SU-DHL-6 (cell line): ENCODE results near the gene ZNF20.
A peak's percentile ranks its signal among the peaks of the same experiment; 100 is the strongest.

Experiments
- H2AFZ ChIP-seq: fragments of 200-600 bp; sonication (generic); 2 replicates; pipeline ENCODE4 v1.6.1; 2014; ENCODE audit warnings: low read depth, mild to moderate bottlenecking, moderate library complexity, mixed read lengths, antibody characterized with exemption, low read length; ENCODE audit not compliant: severe bottlenecking
- H3F3A ChIP-seq: fragments of 200-600 bp; shearing (Covaris generic); 2 replicates; pipeline ENCODE4 v1.6.0; 2016; ENCODE audit warnings: antibody characterized with exemption, mild to moderate bottlenecking; ENCODE audit not compliant: insufficient read depth
- H3K27ac ChIP-seq: fragments of 200-600 bp; sonication (generic); 2 replicates; pipeline ENCODE4 v1.5.1; 2016; ENCODE audit warnings: low read depth, mild to moderate bottlenecking, low read length, moderate library complexity, mixed read lengths
- H3K27me3 ChIP-seq: fragments of 200-600 bp; sonication (generic), shearing (Covaris generic); 2 replicates; pipeline ENCODE4 v1.6.0; 2014; ENCODE audit warnings: mild to moderate bottlenecking, low read length
- H3K36me3 ChIP-seq: fragments of 200-600 bp; sonication (generic); 2 replicates; pipeline ENCODE4 v1.6.1; 2014; ENCODE audit warnings: mild to moderate bottlenecking, low read length, mixed read lengths
- H3K4me2 ChIP-seq: fragments of 300-600, 200-600 bp; shearing (Covaris generic), sonication (generic); 2 replicates; pipeline ENCODE4 v1.6.0; 2014; ENCODE audit warnings: low read length, low read depth, mild to moderate bottlenecking; ENCODE audit not compliant: poor library complexity, severe bottlenecking
- H3K4me3 ChIP-seq: fragments of 200-600 bp; sonication (generic); 2 replicates; pipeline ENCODE4 v1.5.1; 2014; ENCODE audit warnings: antibody characterized with exemption, low read length, mild to moderate bottlenecking, mixed read lengths; ENCODE audit not compliant: insufficient read depth, poor library complexity, severe bottlenecking
- H3K79me2 ChIP-seq: fragments of 200-600 bp; sonication (generic); 2 replicates; pipeline ENCODE4 v1.6.1; 2014; ENCODE audit warnings: mild to moderate bottlenecking, low read length, moderate library complexity; ENCODE audit not compliant: insufficient read depth
- H3K9ac ChIP-seq: fragments of 200-600 bp; sonication (generic); 2 replicates; pipeline ENCODE4 v1.7.0; 2014; ENCODE audit warnings: mild to moderate bottlenecking, low read length
- H3K9me2 ChIP-seq: fragments of 200-600 bp; sonication (generic); replicated peaks from 2 replicates; pipeline ENCODE4 v1.6.1; 2014; ENCODE audit warnings: low read length; ENCODE audit not compliant: insufficient read depth
- H3K9me3 ChIP-seq: fragments of 200-600 bp; sonication (generic); 2 replicates; pipeline ENCODE4 v1.6.1; 2014; ENCODE audit warnings: low read length, mixed read lengths; ENCODE audit not compliant: insufficient read depth
- H4K20me1 ChIP-seq: fragments of 200-600 bp; sonication (generic); 2 replicates; pipeline ENCODE4 v1.6.1; 2014; ENCODE audit warnings: low read depth, mild to moderate bottlenecking, antibody characterized with exemption, low read length, moderate library complexity, mixed read lengths
- EZH2phosphoT487 ChIP-seq: fragments of 200-600 bp; sonication (generic), shearing (Covaris generic); conservative IDR thresholded peaks from 2 replicates; pipeline ENCODE4 v1.6.1; 2018; ENCODE audit warnings: mild to moderate bottlenecking, antibody characterized with exemption, low read length, moderate library complexity, mixed read lengths
- TF ChIP-seq, protein P1 (sequence below): fragments of 200-600 bp; sonication (generic); IDR thresholded peaks from one replicate; pipeline ENCODE4 v1.5.1; 2017; ENCODE audit warnings: antibody characterized with exemption, mild to moderate bottlenecking, low read length, moderate library complexity; ENCODE audit not compliant: insufficient read depth, poor library complexity, severe bottlenecking

ZNF20 gene

DNA sequence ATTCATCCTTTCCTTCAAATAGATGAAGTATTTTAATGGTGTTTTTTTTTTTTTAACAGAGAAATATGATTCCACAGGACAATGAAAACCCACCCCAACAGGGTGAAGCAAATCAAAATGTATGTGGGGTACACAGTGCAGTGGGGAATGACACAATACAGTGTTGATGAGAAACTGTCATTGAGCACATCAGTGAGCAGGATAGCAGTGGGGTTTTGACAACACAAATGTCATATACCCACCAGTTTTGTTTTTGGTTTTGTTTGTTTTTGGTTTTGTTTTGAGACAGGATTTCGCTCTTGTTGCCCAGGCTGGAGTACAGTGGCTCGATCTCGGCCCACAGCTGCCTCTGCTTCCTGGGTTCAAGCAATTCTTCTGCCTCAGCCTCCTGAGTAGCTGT is 46.4 kb downstream of the ZNF20 start:
- Histone ChIP-seq H3K9ac (no peak overlapping the region), H3F3A (no peaks in the 10 kb centered on the region), H3K9me2 (no peaks in the 10 kb centered on the region), H3K79me2 (no peaks in the 10 kb centered on the region), H3K4me2 (no peak overlapping the region), H3K36me3 (no peaks in the 10 kb centered on the region), H3K27ac (no peak overlapping the region), H2AFZ (no peak overlapping the region), H4K20me1 (no peaks in the 10 kb centered on the region), H3K27me3 (no peaks in the 10 kb centered on the region), H3K9me3 (no peaks in the 10 kb centered on the region), H3K4me3 (no peak overlapping the region)
- no peak for TF ChIP-seq EZH2phosphoT487
- TF ChIP-seq, protein P1, sequence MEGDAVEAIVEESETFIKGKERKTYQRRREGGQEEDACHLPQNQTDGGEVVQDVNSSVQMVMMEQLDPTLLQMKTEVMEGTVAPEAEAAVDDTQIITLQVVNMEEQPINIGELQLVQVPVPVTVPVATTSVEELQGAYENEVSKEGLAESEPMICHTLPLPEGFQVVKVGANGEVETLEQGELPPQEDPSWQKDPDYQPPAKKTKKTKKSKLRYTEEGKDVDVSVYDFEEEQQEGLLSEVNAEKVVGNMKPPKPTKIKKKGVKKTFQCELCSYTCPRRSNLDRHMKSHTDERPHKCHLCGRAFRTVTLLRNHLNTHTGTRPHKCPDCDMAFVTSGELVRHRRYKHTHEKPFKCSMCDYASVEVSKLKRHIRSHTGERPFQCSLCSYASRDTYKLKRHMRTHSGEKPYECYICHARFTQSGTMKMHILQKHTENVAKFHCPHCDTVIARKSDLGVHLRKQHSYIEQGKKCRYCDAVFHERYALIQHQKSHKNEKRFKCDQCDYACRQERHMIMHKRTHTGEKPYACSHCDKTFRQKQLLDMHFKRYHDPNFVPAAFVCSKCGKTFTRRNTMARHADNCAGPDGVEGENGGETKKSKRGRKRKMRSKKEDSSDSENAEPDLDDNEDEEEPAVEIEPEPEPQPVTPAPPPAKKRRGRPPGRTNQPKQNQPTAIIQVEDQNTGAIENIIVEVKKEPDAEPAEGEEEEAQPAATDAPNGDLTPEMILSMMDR: no peak

DNA sequence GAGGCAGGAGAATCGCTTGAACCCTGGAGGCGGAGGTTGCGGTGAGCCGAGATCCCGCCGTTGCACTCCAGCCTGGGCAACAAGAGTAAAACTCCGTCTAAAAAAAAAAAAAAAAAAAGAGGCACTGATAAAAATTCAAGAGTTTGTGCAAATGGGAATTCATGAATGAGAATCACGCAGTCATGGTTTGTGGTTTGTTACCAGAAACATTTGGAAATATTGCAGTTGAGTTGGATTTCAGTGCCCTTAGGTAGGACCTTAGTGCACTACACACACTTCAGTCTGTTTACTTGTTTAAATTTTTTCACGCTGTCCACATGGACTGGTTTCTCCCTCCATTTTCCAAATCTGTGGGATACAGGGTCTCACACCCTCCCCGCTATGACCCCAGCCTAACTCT is 47.2 kb downstream of the ZNF20 start:
- TF ChIP-seq EZH2phosphoT487: no peak
- TF ChIP-seq, protein P1: no peak
- H3K27ac ChIP-seq: no peak overlapping the region
- H3K27me3 ChIP-seq: no peaks in the 10 kb centered on the region
- peak overlapping the region; percentile 84 for H3K4me3 ChIP-seq
- no peaks in the 10 kb centered on the region for H3K9me3 ChIP-seq
- H4K20me1 ChIP-seq: no peaks in the 10 kb centered on the region
- H3K9ac ChIP-seq: peak overlapping the region; percentile 78; the same call in 1 of the 2 replicates
- H3K79me2 ChIP-seq: no peaks in the 10 kb centered on the region
- H3F3A ChIP-seq: no peaks in the 10 kb centered on the region
- no peaks in the 10 kb centered on the region for H3K9me2 ChIP-seq
- peak overlapping the region; percentile 64 for H3K4me2 ChIP-seq
- no peak overlapping the region for H2AFZ ChIP-seq
- H3K36me3 ChIP-seq: no peaks in the 10 kb centered on the region

DNA sequence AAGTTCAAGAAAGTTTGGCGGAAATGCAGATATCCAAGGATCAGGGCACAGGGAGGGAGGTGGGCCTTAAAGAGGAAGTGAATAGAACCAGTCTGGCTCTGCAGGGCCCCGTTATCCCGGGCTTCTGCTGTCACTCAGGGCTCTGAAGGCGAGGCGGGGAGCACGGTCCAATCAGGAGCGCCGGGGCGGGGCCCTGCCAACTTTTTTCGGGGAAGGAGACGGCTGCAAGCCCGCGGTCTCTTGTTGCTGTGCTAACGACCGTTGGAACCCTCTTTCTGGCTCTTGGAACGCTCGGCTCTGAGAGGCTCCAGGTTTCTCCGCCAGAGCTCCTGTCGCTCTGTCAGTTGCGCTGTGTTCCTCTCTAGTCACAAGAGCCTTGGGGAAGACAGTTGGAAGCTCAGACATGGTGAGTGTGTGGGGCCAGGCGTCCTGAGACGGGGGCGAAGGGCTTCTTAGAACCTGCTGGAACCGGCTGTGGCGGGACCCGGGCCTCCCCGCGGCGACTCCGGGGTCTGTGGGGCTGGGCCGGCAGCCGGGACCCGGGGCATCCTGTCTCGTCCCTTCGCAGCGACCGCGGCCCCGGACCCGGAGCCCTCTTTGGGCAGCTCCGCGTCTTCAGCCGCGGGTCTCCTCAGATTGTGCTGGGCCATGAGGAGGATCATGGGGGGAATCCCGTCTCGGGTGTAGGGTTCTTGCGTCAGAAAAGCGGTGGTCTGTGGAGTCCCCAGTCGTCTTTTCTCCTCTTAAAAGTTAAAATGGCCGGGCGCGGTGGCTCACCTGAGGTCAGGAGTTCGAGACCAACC is 47.9 kb downstream of the ZNF20 start:
- H3K9me2 ChIP-seq: no peaks in the 10 kb centered on the region
- peak overlapping the region; percentile 51 for H3K27ac ChIP-seq
- peak overlapping the region; percentile 78 for H3K9ac ChIP-seq
- H2AFZ ChIP-seq: peak overlapping the region; percentile 99
- H3F3A ChIP-seq: no peaks in the 10 kb centered on the region
- no peaks in the 10 kb centered on the region for H3K79me2 ChIP-seq
- peak overlapping the region; percentile 64 for H3K4me2 ChIP-seq
- no peaks in the 10 kb centered on the region for H4K20me1 ChIP-seq
- peak overlapping the region; percentile 84 for H3K4me3 ChIP-seq
- H3K27me3 ChIP-seq: no peaks in the 10 kb centered on the region
- H3K9me3 ChIP-seq: no peaks in the 10 kb centered on the region
- H3K36me3 ChIP-seq: no peaks in the 10 kb centered on the region
- TF ChIP-seq EZH2phosphoT487: no peak

DNA sequence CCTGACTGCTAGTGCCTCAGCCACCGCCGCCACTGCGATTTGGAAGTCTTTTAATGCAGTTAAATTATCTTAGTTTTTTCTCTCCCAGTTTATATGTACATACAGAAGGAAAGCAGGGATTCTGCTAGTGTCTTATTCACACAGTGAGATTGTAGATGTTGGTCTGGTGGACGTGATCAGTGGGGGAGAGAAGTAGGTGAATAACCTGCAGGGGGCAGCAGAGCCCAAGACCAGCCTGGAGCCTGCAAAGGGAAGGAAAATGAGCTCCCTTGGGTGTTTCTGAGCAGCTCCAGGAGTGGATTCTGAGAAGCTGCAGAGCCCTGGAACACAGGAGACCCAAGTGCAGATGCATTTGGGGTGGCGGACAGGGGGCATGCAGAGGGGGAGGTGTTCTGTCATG is 49.3 kb downstream of the ZNF20 start:
- TF ChIP-seq, protein P1: peak; percentile 73
- TF ChIP-seq EZH2phosphoT487: no peak
- Histone ChIP-seq H3K4me3 (no peak overlapping the region), H3K4me2 (no peak overlapping the region), H3K27me3 (no peaks in the 10 kb centered on the region), H2AFZ (no peak overlapping the region), H4K20me1 (no peaks in the 10 kb centered on the region), H3K79me2 (no peaks in the 10 kb centered on the region), H3K27ac (no peak overlapping the region), H3K9ac (no peak overlapping the region), H3F3A (no peaks in the 10 kb centered on the region), H3K9me3 (no peaks in the 10 kb centered on the region), H3K9me2 (no peaks in the 10 kb centered on the region), H3K36me3 (no peaks in the 10 kb centered on the region)
